Activated CD8-positive, alpha-beta memory T cell treated with anti-CD3 and anti-CD28 coated beads, Interleukin-2, amount 50 U/mL, for 24 hours (primary cell): ENCODE data around the gene GSK3B.

Experiments used
- DNase-seq: peaks from one replicate; pipeline ENCODE4 v3.0.0-alpha.2; 2020; ENCODE audit errors: extremely low read depth

GSK3B gene

DNA sequence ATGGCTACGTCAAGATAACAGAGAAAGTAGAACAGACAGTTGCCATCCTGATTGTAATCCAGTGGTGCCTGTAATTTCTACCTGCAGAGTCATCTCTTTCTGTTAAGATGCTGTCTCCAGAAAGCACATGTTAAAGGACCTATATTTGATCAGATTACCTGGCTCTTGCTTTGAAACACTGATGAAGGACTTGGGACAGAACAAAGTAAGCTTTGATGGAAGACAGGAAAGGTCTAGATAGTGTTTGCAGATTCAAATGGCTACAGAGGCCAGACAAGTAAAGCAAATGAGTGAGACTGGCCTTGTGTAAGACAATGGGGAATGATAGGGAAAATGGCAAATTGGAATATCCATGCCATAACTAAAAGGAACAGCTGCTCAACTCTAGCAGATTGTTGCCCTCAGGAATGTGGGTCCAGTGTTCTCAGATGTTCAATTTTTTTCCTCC lies 1.8 kb upstream of the GSK3B start:
- no peak for DNase-seq

- DNase-seq: peak; percentile 69
These were observed 1.2 kb upstream of the GSK3B start for GRCh38 chr3:120095226-120095978.

GRCh38 chr3:120094776-120095225 lies 554 bp upstream of the GSK3B start:
- DNase-seq: no peak

DNA sequence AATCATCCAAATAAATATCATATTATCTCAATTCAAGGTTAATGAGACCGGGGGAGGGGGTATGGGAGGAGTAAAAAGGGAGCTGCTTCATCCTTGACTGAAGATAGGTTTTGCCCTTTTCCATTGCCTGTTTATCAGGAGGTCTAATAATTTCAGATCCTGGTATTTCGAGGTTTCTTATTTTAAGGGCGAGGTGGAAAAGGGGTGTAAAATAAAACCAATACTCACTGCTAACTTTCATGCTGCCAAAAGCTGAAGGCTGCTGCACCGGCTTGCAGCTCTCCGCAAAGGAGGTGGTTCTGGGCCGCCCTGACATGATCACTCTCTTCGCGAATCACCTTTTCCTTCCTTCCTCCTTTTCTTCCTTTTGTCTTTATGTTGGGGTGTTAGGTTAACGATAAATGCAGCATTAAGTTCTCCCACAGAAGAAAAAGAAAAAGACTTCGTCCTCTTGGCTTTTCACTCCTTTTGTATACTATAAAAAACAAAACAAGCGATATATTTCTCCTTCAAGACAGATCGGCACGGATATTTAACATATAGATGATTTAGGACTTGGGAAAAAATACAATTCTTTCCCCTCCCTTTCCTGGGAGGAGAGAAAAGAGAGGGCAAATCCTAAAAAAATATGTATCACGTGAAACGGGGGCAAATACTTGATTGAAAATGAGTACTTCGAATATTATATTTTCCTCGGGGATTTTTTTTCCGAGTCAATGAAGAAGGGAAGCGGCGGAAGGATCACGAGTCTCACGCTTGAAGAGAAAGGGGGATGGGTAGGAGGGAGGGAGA lies 932 bp downstream of the GSK3B start:
- no peak for DNase-seq

- DNase-seq: no peak
These were observed 1.8 kb downstream of the GSK3B start for GRCh38 chr3:120092474-120092873.

GRCh38 chr3:120090422-120090821 lies 3.8 kb downstream of the GSK3B start:
- no peak for DNase-seq

GRCh38 chr3:120089089-120089488 lies 5.2 kb downstream of the GSK3B start:
- DNase-seq: no peak

- DNase-seq: no peak
These were observed 5.6 kb downstream of the GSK3B start for GRCh38 chr3:120088622-120089021.

GRCh38 chr3:120081719-120082118 lies 12.5 kb downstream of the GSK3B start:
- no peak for DNase-seq

- no peak for DNase-seq
These were observed 13.4 kb downstream of the GSK3B start for GRCh38 chr3:120080836-120081235.

GRCh38 chr3:120077731-120078130 lies 16.5 kb downstream of the GSK3B start:
- no peak for DNase-seq

DNA sequence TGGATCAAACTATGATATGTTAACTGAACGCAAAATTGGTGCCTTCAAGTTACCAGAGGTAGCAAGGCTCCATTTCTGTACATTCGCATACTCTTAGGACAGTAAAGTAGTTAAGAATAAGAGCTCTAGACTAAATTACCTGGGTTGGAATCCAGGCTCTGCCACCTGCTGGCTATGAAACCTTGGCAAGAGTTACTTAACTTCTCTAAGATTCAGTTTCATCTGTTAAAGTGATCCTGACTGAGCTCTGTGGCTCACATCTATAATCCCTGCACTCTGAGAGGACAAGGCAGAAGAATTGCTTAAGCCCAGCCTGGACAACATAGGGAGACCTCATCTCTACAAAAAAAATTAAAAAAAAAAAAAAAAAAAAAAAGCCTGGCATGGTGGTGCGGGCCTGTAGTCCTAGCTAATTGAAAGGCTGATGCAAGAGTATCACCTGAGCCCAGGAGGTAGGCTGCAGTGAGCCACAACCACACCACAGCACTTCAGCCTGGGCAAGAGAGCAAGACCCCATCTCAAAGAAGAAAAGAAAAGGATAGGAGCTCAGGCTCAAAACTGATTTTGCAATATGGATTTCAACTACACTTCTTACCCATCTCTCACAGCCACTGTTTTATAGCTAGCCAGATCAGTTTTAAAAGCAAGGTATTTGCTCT lies 21.3 kb downstream of the GSK3B start:
- DNase-seq: no peak

DNA sequence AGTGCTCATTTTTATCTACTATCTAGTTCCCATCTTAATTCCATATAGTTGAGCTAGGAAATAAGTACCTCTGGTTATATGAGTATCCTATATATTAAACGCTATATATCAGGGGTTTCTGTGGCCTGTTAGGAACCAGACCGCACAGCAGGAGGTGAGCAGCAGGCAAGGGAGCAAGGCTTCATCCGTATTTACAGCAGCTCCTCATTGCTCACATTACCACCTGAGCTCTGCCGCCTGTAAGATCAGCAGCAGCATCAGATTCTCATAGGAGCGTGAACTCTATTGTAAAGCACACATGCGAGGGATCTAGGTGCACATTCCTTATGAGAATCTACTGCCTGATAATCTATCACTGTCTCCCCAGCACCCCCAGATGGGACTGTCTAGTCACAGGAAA lies 23.0 kb downstream of the GSK3B start:
- DNase-seq: no peak

DNA sequence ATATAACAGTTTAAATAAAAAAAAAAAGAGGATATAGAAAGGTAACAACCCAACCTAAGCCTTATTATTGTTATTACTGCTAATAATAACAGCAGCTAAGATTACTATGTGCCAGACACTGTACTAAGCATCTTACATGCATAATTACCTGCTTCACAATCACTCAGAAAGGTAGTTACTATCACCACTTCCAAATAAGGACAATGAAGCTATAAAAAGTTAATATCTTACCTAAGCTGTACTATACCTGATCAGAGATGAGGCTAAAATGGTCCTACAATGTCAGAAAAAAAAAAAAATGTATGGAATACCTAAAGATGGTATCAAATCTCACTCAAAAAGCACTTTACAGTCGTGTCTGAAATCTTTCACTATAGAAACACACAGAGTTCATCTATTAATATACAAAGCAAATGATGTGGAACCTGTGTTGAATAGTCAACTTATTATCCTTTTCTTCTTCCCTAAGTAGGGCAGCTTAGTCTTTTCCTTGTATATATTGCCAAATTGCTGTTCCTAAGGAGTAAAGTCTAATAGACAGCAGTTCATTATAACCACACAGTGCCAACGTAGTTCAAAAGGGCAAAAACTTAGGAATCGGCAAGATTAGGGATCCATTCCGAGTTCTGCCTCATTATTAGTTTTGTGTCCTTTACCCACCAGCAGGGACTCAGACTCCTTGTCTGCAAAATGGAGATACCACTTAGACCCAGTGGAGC lies 23.8 kb downstream of the GSK3B start:
- DNase-seq: no peak

- no peak for DNase-seq
These were observed 27.2 kb downstream of the GSK3B start for GRCh38 chr3:120067083-120067482.

- no peak for DNase-seq
These were observed 27.6 kb downstream of the GSK3B start for GRCh38 chr3:120066634-120067033.

DNA sequence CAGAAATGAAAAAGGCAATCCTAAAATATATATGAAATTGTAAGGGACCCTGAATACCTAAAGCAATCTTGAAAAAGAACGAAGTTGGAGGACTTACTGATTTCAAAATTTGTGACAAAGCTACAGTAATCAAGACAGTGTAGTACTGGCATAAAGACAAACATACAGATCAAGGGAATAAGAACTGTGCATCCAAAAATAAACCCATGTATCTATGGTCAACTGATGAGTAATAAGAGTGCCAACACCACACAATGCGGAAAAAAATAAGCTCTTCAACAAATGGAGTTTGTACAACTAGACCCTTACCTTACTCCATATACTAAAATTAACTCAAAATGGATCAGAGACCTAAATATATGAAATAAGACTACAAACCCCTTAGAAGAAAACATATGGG lies 29.6 kb downstream of the GSK3B start:
- DNase-seq: no peak

GRCh38 chr3:120062474-120062873 lies 31.8 kb downstream of the GSK3B start:
- DNase-seq: no peak

- DNase-seq: no peak
These were observed 35.0 kb downstream of the GSK3B start for GRCh38 chr3:120059081-120059864.

DNA sequence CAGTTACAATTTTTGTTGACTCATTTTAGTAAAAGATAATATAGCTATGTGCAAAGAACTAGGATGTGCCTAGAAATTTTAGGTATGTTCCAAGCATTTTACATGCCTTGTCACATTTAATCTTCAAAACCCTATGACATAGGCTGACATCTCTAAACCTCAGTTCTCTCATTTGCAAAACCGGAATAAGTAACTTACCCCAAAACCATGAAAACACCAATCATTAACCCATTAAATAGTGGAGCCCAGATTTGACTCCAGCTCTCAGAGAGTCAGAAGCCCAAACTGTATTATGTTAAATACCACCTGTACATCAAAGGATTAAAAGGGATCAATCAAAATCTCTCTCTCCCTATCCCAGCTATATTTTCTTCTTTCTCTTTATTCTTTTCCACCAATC lies 36.6 kb downstream of the GSK3B start:
- DNase-seq: no peak

GRCh38 chr3:120057029-120057428 lies 37.2 kb downstream of the GSK3B start:
- DNase-seq: no peak
